Measurements from ENCODE around the gene C18orf32.
"Not testable (repeated sequence)": the region's sequence is repeated elsewhere in the genome, so short reads cannot be mapped to it uniquely, and the experiment has no call there.

Gene C18orf32

DNA sequence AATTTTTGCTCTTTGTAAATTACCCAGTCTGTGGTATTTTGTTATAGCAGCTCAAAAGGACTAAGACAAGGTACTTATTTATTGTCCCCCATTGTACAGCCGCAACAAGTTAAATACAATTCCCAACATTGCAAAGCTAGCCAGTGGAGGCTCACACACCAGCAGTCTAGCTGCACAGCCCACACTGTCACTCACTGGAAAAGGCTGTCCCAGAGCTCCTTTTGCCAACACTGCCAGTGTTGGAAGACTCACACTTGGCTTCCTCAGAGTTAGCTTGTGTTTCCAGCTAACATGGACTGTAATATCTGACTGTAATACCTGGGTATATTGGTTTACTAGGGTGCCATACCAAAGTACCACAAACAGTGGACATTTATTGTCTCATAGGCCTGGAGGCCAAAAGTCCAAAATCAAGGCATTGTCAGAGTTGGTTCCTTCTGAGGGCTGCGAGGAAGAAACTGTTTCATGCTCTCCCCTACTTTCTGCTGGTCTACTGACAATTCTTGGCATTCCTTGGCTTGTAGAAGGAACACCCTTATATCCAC lies 19.9 kb downstream of the C18orf32 start:
- no peak for DNase-seq

- no peak for DNase-seq
These were observed 22.1 kb downstream of the C18orf32 start for GRCh38 chr18:49464718-49465598.

DNA sequence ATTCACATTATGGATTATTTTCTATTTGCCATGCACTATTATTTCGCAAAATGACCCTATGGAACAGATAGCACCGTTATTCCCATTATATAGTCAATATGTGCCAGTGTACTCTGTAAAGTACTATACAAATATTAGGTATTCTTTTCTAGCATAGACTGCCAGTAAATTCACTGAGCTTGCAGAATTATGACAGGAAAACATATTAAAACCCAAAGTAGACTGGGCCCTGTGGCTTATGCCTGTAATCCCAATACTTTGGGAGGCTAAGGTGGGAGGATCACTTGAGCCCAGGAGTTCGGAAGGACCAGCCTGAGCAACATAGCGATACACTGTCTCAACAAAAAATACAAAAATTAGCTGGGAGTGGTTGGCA lies 25.4 kb downstream of the C18orf32 start:
- DNase-seq: no peak

- no peak for DNase-seq
These were observed 25.9 kb downstream of the C18orf32 start for GRCh38 chr18:49460976-49461601.

- DNase-seq: peak; percentile 28
These were observed 27.4 kb downstream of the C18orf32 start for GRCh38 chr18:49459404-49460171.

DNA sequence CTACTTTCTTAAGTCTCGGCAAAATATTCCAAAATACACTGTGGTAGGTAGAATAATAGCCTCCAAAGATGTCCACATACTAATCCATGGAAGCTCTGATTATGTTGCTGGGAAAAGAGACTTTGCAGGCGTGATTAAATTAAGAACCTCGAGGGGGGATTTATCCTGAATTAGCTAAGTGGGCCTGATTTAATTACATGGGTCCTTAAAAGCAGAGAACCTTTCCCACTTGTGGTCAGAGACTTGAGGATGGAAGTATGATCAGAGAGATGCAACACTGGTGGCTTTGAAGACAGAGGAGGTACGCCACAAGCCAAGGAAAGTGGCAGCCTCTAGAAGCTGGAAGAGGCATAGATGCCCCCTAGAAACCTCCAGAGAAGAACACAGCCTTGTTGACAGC lies 29.4 kb downstream of the C18orf32 start:
- DNase-seq: no peak

- no peak for DNase-seq
These were observed 30.2 kb downstream of the C18orf32 start for GRCh38 chr18:49456794-49457193.

- not testable (repeated sequence) for DNase-seq
These were observed 34.5 kb downstream of the C18orf32 start for GRCh38 chr18:49452534-49452933.

GRCh38 chr18:49447810-49448745 lies 39.0 kb downstream of the C18orf32 start:
- peak; percentile 73 for DNase-seq

- no peak for DNase-seq
These were observed 40.6 kb downstream of the C18orf32 start for GRCh38 chr18:49446481-49446880.

- DNase-seq: no peak
These were observed 42.5 kb downstream of the C18orf32 start for GRCh38 chr18:49444581-49444980.

DNA sequence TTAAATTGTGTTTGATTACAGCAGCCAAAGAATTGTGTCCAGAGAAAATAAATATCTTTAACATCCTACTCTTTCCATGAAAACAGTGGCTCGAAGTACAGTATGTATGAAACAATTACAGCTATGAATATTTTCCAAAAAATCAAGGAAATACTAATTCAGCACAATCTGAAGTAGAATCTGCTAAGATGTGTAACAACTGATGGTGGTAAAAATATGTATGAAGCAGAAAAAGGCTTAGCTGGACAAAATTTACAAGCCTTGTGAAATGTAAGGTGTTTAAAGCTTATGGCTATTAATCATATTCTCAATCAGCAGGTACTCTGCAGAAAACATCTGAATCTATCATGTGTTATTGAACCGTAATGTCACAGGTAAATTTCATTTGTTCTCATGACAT lies 43.2 kb downstream of the C18orf32 start:
- no peak for DNase-seq

GRCh38 chr18:49441338-49441938 lies 45.6 kb downstream of the C18orf32 start:
- no peak for DNase-seq

DNA sequence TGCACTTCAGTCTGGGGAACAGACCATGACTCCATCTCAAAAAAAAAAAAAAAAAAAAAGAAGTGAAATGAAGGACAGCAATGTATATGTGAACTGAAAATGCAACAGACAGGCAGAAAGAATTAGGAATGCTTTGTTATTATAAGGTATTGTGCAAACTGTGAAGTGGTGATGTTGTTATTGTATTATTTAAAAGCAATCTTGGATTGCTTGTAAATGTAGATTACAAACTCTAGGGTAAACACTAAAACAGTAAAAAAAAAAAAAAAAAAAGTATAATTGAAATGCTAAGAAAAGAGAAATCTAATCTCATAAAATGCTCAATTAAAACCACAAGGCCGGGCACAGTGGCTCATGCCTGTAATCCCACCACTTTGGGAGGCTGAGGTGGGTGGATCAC lies 51.9 kb downstream of the C18orf32 start:
- DNase-seq: no peak

- DNase-seq: no peak
These were observed 54.4 kb downstream of the C18orf32 start for GRCh38 chr18:49432602-49433001.

DNA sequence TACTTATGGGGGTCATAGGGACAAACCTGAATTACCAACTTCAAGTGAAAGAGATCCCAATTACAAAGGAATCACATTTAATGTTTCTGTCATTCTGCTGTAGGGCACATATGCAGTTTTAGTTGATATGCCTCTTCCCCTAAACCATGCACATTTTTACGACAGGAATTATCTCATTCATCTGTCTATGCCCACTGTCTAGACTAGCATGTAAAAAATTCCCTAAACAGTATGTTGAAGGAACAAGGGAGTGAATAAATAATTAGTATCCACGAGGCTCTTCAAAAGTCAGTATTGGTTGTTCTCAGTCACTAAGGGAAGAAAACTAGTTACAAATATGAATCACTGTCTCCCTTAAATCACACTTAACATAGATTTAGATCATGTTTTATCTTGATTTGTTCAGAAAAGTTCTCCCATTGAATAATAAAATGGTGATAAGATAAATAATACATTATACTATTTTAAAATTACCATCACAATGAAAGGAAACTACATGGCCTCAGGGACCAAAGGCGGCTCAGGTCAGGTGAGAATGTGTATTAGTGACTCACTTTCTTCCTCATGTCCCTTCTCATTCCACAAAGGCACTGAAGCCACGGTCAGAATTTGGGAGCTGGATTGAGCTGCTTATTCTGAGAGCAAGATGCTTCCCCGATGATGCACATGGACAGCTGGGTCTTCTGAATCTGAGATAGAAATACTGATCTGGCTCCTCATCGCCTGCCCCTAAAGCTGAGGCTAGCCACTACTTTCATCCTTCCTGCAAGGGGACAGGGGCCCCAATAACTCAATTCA lies 55.7 kb downstream of the C18orf32 start:
- DNase-seq: no peak

All from CD4-positive, alpha-beta T cell treated with Interleukin-12 subunit alpha and Interleukin-12 subunit beta, for 1 hour (primary cell).